Astrocyte (in vitro differentiated cells and primary cell): ENCODE data around the gene RCOR1. TPM values are rescaled to one million over a fixed set of nuclear protein-coding genes. Genes with fewer than 3 reads are reported as not detected.

ENCODE experiments used
- DNase-seq: peaks from one replicate; pipeline ENCODE4 v3.0.0-alpha.2; 2010; ENCODE audit warnings: low read depth
- FAIRE-seq: peaks from 2 replicates; lab custom pipeline; 2011; peaks lifted over from hg19 to GRCh38; lab: Jason Lieb, UNC
- H2AFZ ChIP-seq: 2 replicates; pipeline ENCODE4 v1.6.0; 2012; ENCODE audit warnings: low read depth, low read length, inconsistent platforms
- H3K27ac ChIP-seq: 2 replicates; pipeline ENCODE4 v1.5.1; 2011; ENCODE audit warnings: low read depth, low read length, inconsistent platforms
- H3K27me3 ChIP-seq: 2 replicates; pipeline ENCODE4 v1.6.0; 2011; ENCODE audit warnings: low read length, inconsistent platforms; ENCODE audit not compliant: insufficient read depth
- H3K36me3 ChIP-seq: 2 replicates; pipeline ENCODE4 v1.5.1; 2011; ENCODE audit warnings: low read length, inconsistent platforms; ENCODE audit not compliant: insufficient read depth
- H3K4me1 ChIP-seq: 2 replicates; pipeline ENCODE4 v1.5.1; 2011; ENCODE audit warnings: low read length, inconsistent platforms; ENCODE audit not compliant: insufficient read depth
- H3K4me2 ChIP-seq: 2 replicates; pipeline ENCODE4 v1.6.0; 2012; ENCODE audit warnings: low read length, inconsistent platforms
- H3K4me3 ChIP-seq: 2 replicates; pipeline ENCODE4 v1.5.1; 2011; ENCODE audit warnings: low read depth, mild to moderate bottlenecking, low read length, inconsistent platforms; ENCODE audit not compliant: insufficient read depth
- H3K79me2 ChIP-seq: 2 replicates; pipeline ENCODE4 v1.6.0; 2012; ENCODE audit warnings: mild to moderate bottlenecking, low read length, inconsistent platforms; ENCODE audit not compliant: insufficient read depth
- H3K9ac ChIP-seq: 2 replicates; pipeline ENCODE4 v1.6.0; 2012; ENCODE audit warnings: mild to moderate bottlenecking, low read length, inconsistent platforms
- H3K9me3 ChIP-seq: 2 replicates; pipeline ENCODE4 v1.5.1; 2012; ENCODE audit warnings: low read depth, mild to moderate bottlenecking, low read length, inconsistent platforms; ENCODE audit not compliant: insufficient read depth
- H4K20me1 ChIP-seq: 2 replicates; pipeline ENCODE4 v1.6.0; 2012; ENCODE audit warnings: low read length, inconsistent platforms; ENCODE audit not compliant: insufficient read depth
- H3K27ac Mint-ChIP-seq: one replicate; pipeline ENCODE4 v1.8.0; 2021; ENCODE audit warnings: mild to moderate bottlenecking, mixed read lengths; ENCODE audit not compliant: unreplicated experiment
- H3K27me3 Mint-ChIP-seq: one replicate; pipeline ENCODE4 v1.8.0; 2021; ENCODE audit warnings: low read depth, mixed read lengths; ENCODE audit not compliant: unreplicated experiment
- H3K36me3 Mint-ChIP-seq: one replicate; pipeline ENCODE4 v1.8.0; 2021; ENCODE audit warnings: low read depth, mixed read lengths; ENCODE audit not compliant: unreplicated experiment
- H3K4me1 Mint-ChIP-seq: one replicate; pipeline ENCODE4 v1.8.0; 2021; ENCODE audit warnings: low read depth, mixed read lengths; ENCODE audit not compliant: unreplicated experiment
- H3K4me3 Mint-ChIP-seq: one replicate; pipeline ENCODE4 v1.8.0; 2021; ENCODE audit warnings: mild to moderate bottlenecking, moderate library complexity, mixed read lengths; ENCODE audit not compliant: unreplicated experiment
- H3K9me3 Mint-ChIP-seq: one replicate; pipeline ENCODE4 v1.8.0; 2021; ENCODE audit warnings: mild to moderate bottlenecking, mixed read lengths; ENCODE audit not compliant: unreplicated experiment
- CTCF ChIP-seq: IDR thresholded peaks from 2 replicates; pipeline ENCODE4 v1.5.1; 2011; ENCODE audit warnings: low read depth, mild to moderate bottlenecking, inconsistent platforms, low read length, moderate library complexity; ENCODE audit not compliant: insufficient read depth
- EZH2 ChIP-seq: IDR thresholded peaks from 2 replicates; pipeline ENCODE4 v1.6.1; 2012; ENCODE audit warnings: mild to moderate bottlenecking, low read length, inconsistent platforms; ENCODE audit not compliant: insufficient read depth
- total RNA-seq: library from RNA; stranded (reverse); gene quantifications from 2 replicates; pipeline ENCODE4 v1.2.1, GENCODE V29; 2021

RCOR1 gene
- total RNA-seq, 1 donor from 2014 or later, result 31.0 TPM

DNA sequence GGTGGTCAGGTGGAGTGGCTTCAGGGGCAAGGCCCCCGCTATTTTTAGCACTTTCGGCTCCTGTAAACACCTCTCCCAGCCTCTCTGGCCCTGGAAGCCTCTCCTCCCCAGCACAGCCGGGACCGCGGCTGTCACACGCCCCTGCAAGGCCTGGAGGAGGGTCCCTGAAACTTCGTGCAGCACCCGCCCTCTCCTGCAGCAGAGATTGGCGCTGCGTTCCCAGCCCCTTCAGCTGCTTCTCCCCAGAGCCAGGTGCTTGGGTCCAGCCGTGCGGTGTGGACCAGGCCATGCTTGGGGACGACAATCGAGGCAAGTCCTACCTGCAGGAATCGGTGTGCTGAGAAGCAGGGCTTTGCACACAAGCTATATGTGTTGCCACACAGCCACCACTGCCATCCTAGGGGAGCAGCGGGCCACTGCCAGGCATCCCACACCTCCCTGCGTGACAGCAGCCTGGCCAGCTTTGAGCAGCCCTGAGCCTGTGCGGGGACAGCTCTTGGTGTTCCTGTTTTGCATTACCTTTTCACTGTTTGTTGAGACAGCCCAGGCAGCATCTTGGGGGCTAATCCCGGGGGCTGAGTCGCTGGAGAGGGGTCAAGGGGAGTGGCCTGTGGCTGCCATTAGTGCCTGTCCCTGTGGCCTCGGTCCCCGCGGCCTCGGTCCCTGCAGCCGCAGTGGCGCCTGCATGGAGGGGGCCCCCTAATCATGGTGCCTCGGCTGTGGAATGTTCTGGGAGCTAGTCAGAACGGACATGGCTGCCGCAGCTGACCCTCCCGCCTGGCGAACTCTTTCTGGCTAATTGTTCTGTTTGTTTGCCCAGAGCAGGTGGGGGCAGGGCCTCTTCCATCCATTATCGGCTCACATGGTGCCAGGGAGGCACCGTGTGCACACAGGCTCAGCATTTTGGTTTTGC, 157.2 kb downstream of the RCOR1 start:
- H3K9me3 Mint-ChIP-seq, result no peaks in the 10 kb centered on the region
- no peak overlapping the region for H3K4me3 ChIP-seq
- no peaks in the 10 kb centered on the region for H3K36me3 ChIP-seq
- H3K9me3 ChIP-seq, result no peaks in the 10 kb centered on the region
- H3K27ac Mint-ChIP-seq, result no peak overlapping the region
- no peaks in the 10 kb centered on the region for H3K79me2 ChIP-seq
- H3K27me3 ChIP-seq, result no peaks in the 10 kb centered on the region
- no peak for DNase-seq
- no peaks in the 10 kb centered on the region for H3K27me3 Mint-ChIP-seq
- H2AFZ ChIP-seq, result no peak overlapping the region
- no peak overlapping the region for H3K4me3 Mint-ChIP-seq
- no peak for FAIRE-seq
- no peaks in the 10 kb centered on the region for H3K4me1 Mint-ChIP-seq
- peaks cover 21% of the 10 kb centered on the region for H3K36me3 Mint-ChIP-seq
- H3K4me2 ChIP-seq, result no peak overlapping the region
- no peak overlapping the region for H3K9ac ChIP-seq
- H4K20me1 ChIP-seq, result no peaks in the 10 kb centered on the region
- H3K4me1 ChIP-seq, result no peaks in the 10 kb centered on the region
- no peak overlapping the region for H3K27ac ChIP-seq
- TF ChIP-seq EZH2, result no peak
- TF ChIP-seq CTCF, result no peak

DNA sequence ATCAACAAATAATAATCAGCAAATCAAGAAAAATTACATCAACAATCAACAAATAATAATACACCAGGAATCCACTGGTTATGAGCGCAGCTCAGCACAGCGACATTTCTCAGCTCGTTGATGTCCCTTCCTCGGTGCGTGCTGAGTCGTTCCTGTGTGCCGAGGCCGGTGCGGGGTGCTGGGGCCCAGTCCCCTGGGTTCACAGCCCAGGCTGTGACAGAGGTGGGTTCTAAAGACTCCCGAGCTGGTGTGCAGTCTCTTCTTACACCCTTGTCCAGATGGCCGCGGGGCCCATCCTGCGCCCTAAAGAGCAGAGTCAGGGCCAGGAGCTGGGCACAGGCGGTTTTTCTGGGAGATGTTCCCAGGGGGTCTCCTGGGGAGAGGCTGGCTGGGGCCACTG, 157.9 kb downstream of the RCOR1 start:
- Histone ChIP-seq H2AFZ (no peak overlapping the region), H3K27me3 (no peaks in the 10 kb centered on the region), H3K4me1 (no peaks in the 10 kb centered on the region), H3K79me2 (no peaks in the 10 kb centered on the region), H3K9ac (no peak overlapping the region), H3K4me3 (no peak overlapping the region), H3K36me3 (no peaks in the 10 kb centered on the region), H4K20me1 (no peaks in the 10 kb centered on the region), H3K4me2 (no peak overlapping the region), H3K27ac (no peak overlapping the region), H3K9me3 (no peaks in the 10 kb centered on the region)
- DNase-seq (no peak), FAIRE-seq (no peak)
- peaks cover 3% of the 10 kb centered on the region for H3K9me3 Mint-ChIP-seq
- H3K36me3 Mint-ChIP-seq, result peaks cover 24% of the 10 kb centered on the region
- TF ChIP-seq EZH2, result no peak
- TF ChIP-seq CTCF, result no peak
- H3K27me3 Mint-ChIP-seq, result no peaks in the 10 kb centered on the region
- H3K4me3 Mint-ChIP-seq, result no peak overlapping the region
- no peaks in the 10 kb centered on the region for H3K4me1 Mint-ChIP-seq
- H3K27ac Mint-ChIP-seq, result no peak overlapping the region

GRCh38 chr14:102751088-102751487, 158.6 kb downstream of the RCOR1 start:
- Histone ChIP-seq H3K27ac (no peak overlapping the region), H3K9ac (no peak overlapping the region), H3K27me3 (no peaks in the 10 kb centered on the region), H3K36me3 (no peaks in the 10 kb centered on the region), H3K4me3 (no peak overlapping the region), H3K4me1 (no peaks in the 10 kb centered on the region), H3K9me3 (no peaks in the 10 kb centered on the region), H2AFZ (no peak overlapping the region), H3K4me2 (no peak overlapping the region), H4K20me1 (no peaks in the 10 kb centered on the region), H3K79me2 (no peaks in the 10 kb centered on the region)
- H3K4me1 Mint-ChIP-seq, result no peaks in the 10 kb centered on the region
- H3K9me3 Mint-ChIP-seq, result peaks cover 4% of the 10 kb centered on the region
- H3K36me3 Mint-ChIP-seq, result peaks cover 24% of the 10 kb centered on the region
- H3K27ac Mint-ChIP-seq, result no peak overlapping the region
- no peaks in the 10 kb centered on the region for H3K27me3 Mint-ChIP-seq
- TF ChIP-seq EZH2 (no peak), CTCF (no peak)
- DNase-seq, result no peak
- no peak for FAIRE-seq
- no peak overlapping the region for H3K4me3 Mint-ChIP-seq
